WTC11 (cell line): ENCODE data around the gene SOCS7. TPM values are rescaled to one million over a fixed set of nuclear protein-coding genes. Genes with fewer than 3 reads are reported as not detected.

Experiments
- AFF4 ChIP-seq: sonication (generic); formaldehyde crosslinking; IDR thresholded peaks from 2 replicates; pipeline ENCODE4 v1.8.1; 2023; ENCODE audit warnings: mild to moderate bottlenecking, missing genetic modification reagents, borderline replicate concordance
- ATF3 ChIP-seq: sonication (generic); formaldehyde crosslinking; conservative IDR thresholded peaks from 2 replicates; pipeline ENCODE4 v1.8.1; 2022; ENCODE audit warnings: mild to moderate bottlenecking, missing genetic modification reagents
- CDX4 ChIP-seq: fragments of 250-450 bp; sonication (Bioruptor Pico); IDR thresholded peaks from 2 replicates; pipeline ENCODE4 v1.9.0; 2021; ENCODE audit warnings: moderate library complexity, mild to moderate bottlenecking, inconsistent platforms, borderline replicate concordance
- CREM ChIP-seq: sonication (generic); formaldehyde crosslinking; IDR thresholded peaks from 2 replicates; pipeline ENCODE4 v1.8.1; 2022; ENCODE audit warnings: mild to moderate bottlenecking, missing genetic modification reagents, moderate library complexity
- E2F1 ChIP-seq: sonication (generic); formaldehyde crosslinking; IDR thresholded peaks from 2 replicates; pipeline ENCODE4 v1.8.0; 2022; ENCODE audit warnings: mild to moderate bottlenecking, missing genetic modification reagents
- FOXJ3 ChIP-seq: sonication (generic); formaldehyde crosslinking; IDR thresholded peaks from 2 replicates; pipeline ENCODE4 v1.9.0; 2021; ENCODE audit warnings: missing genetic modification reagents, mild to moderate bottlenecking, borderline replicate concordance
- GTF2I ChIP-seq: fragments of 250-450 bp; sonication (Bioruptor Pico); conservative IDR thresholded peaks from 2 replicates; pipeline ENCODE4 v1.4.0; 2021; ENCODE audit warnings: mild to moderate bottlenecking
- IRF2 ChIP-seq: sonication (generic); formaldehyde crosslinking; IDR thresholded peaks from 2 replicates; pipeline ENCODE4 v1.8.0; 2022; ENCODE audit warnings: low read depth, missing genetic modification reagents, borderline replicate concordance
- JAZF1 ChIP-seq: fragments of 250-450 bp; sonication (Bioruptor Pico); IDR thresholded peaks from 2 replicates; pipeline ENCODE4 v1.9.0; 2021; ENCODE audit warnings: moderate library complexity, mild to moderate bottlenecking, inconsistent platforms
- MXD4 ChIP-seq: fragments of 250-450 bp; sonication (Bioruptor Pico); IDR thresholded peaks from 2 replicates; pipeline ENCODE4 v1.8.0; 2021; ENCODE audit warnings: mild to moderate bottlenecking, moderate library complexity, borderline replicate concordance
- NFATC4 ChIP-seq: fragments of 250-450 bp; sonication (Bioruptor Pico); IDR thresholded peaks from 2 replicates; pipeline ENCODE4 v1.9.0; 2021; ENCODE audit warnings: mild to moderate bottlenecking
- NFE2L1 ChIP-seq: sonication (generic); formaldehyde crosslinking; IDR thresholded peaks from 2 replicates; pipeline ENCODE4 v1.8.1; 2023; ENCODE audit warnings: missing genetic modification reagents
- NFYB ChIP-seq: sonication (generic); formaldehyde crosslinking; conservative IDR thresholded peaks from 2 replicates; pipeline ENCODE4 v1.8.0; 2022; ENCODE audit warnings: low read depth, missing genetic modification reagents
- NR2C2 ChIP-seq: sonication (generic); formaldehyde crosslinking; IDR thresholded peaks from 2 replicates; pipeline ENCODE4 v1.8.0; 2022; ENCODE audit warnings: mild to moderate bottlenecking, missing genetic modification reagents
- RELA ChIP-seq: sonication (generic); formaldehyde crosslinking; IDR thresholded peaks from 2 replicates; pipeline ENCODE4 v1.8.1; 2022; ENCODE audit warnings: missing genetic modification reagents, mild to moderate bottlenecking, borderline replicate concordance
- RORB ChIP-seq: fragments of 250-450 bp; sonication (Bioruptor Pico); IDR thresholded peaks from 2 replicates; pipeline ENCODE4 v1.9.0; 2021; ENCODE audit warnings: mild to moderate bottlenecking
- SMAD3 ChIP-seq: sonication (generic); formaldehyde crosslinking; IDR thresholded peaks from 2 replicates; pipeline ENCODE4 v1.8.0; 2022; ENCODE audit warnings: missing genetic modification reagents, mild to moderate bottlenecking, borderline replicate concordance
- TEAD1 ChIP-seq: sonication (generic); formaldehyde crosslinking; IDR thresholded peaks from 2 replicates; pipeline ENCODE4 v1.8.0; 2022; ENCODE audit warnings: mild to moderate bottlenecking, missing genetic modification reagents
- TP53 ChIP-seq: sonication (generic); formaldehyde crosslinking; IDR thresholded peaks from 2 replicates; pipeline ENCODE4 v1.8.1; 2023; ENCODE audit warnings: mild to moderate bottlenecking, missing genetic modification reagents
- ZNF121 ChIP-seq: sonication (generic); formaldehyde crosslinking; IDR thresholded peaks from 2 replicates; pipeline ENCODE4 v1.8.0; 2023; ENCODE audit warnings: missing genetic modification reagents
- ZNF263 ChIP-seq: sonication (generic); formaldehyde crosslinking; IDR thresholded peaks from 2 replicates; pipeline ENCODE4 v1.8.1; 2022; ENCODE audit warnings: low read depth, mild to moderate bottlenecking, moderate library complexity, missing genetic modification reagents
- total RNA-seq: library from RNA; stranded (reverse); gene quantifications from 3 replicates; pipeline ENCODE4 v1.2.3, GENCODE V29; 2021
- TF ChIP-seq, protein P1 (sequence below): fragments of 250-450 bp; sonication (Bioruptor Pico); IDR thresholded peaks from 2 replicates; pipeline ENCODE4 v1.9.0; 2021; ENCODE audit warnings: mild to moderate bottlenecking, borderline replicate concordance
- TF ChIP-seq, protein P2 (sequence below): sonication (generic); formaldehyde crosslinking; IDR thresholded peaks from 2 replicates; pipeline ENCODE4 v1.8.1; 2023; ENCODE audit warnings: mild to moderate bottlenecking, missing genetic modification reagents, moderate library complexity
- TF ChIP-seq, protein P3 (sequence below): fragments of 250-450 bp; sonication (Bioruptor Pico); conservative IDR thresholded peaks from 2 replicates; pipeline ENCODE4 v1.9.0; 2021; ENCODE audit warnings: mild to moderate bottlenecking

The SOCS7 gene
- total RNA-seq, 1 experiment from 2014 or later = 33.6 TPM

DNA sequence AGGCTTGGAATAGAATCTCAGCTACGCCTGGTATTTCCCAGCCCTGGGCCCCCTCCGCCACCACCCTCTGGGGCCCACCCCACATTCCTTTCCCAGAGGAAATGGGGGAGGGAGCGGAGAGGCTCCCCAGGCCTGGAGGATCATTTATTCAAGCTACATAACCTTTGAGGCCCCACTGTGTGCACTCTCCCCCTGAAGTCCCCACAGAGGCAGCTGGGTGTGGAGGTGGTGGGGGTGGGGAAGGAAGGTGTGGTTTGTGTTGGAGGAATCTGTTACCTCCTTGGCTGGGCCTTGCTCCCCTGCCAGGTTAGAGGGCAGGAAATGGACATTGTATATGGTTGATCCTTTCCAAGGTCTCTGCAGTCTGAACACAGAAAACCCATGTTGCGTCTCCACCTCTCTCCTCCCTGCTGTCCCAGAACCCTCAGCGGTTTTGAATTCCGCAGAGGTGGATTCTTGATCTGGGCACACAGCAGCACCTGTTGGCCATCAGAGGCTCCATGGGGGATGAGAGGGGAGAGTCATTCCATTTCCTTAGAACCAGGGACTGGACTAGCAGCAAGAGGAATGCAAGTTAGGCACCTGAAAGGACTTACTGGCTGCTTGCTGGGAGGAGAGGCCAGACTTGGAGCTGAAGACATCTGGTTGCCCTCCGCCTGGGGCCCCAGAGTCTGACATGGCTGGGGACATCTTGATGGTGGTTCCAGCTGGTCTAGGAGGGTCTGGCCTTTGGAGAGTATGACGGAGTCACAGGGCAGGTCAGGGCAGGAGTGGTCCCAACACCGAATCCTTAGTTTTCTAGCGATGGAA, 99.6 kb downstream of the SOCS7 start (continued):
- TF ChIP-seq AFF4 (CRISPR knock-in tag) = no peak
- TF ChIP-seq RELA (CRISPR knock-in tag) = no peak
- 0 out of 2 replicates have a peak, but pooled peaks have one; percentile 13 for TF ChIP-seq SMAD3 (CRISPR knock-in tag)
- no peak for TF ChIP-seq IRF2 (CRISPR knock-in tag)
- peak; percentile 97 for TF ChIP-seq TEAD1 (CRISPR knock-in tag)
- peak; percentile 78; the same call in 1 of the 2 replicates for TF ChIP-seq ZNF263 (CRISPR knock-in tag)
- 0 out of 2 replicates have a peak, but pooled peaks have one; percentile 27 for TF ChIP-seq TP53 (CRISPR knock-in tag)
- peak; percentile 92 for TF ChIP-seq ZNF121
- TF ChIP-seq, protein P1, sequence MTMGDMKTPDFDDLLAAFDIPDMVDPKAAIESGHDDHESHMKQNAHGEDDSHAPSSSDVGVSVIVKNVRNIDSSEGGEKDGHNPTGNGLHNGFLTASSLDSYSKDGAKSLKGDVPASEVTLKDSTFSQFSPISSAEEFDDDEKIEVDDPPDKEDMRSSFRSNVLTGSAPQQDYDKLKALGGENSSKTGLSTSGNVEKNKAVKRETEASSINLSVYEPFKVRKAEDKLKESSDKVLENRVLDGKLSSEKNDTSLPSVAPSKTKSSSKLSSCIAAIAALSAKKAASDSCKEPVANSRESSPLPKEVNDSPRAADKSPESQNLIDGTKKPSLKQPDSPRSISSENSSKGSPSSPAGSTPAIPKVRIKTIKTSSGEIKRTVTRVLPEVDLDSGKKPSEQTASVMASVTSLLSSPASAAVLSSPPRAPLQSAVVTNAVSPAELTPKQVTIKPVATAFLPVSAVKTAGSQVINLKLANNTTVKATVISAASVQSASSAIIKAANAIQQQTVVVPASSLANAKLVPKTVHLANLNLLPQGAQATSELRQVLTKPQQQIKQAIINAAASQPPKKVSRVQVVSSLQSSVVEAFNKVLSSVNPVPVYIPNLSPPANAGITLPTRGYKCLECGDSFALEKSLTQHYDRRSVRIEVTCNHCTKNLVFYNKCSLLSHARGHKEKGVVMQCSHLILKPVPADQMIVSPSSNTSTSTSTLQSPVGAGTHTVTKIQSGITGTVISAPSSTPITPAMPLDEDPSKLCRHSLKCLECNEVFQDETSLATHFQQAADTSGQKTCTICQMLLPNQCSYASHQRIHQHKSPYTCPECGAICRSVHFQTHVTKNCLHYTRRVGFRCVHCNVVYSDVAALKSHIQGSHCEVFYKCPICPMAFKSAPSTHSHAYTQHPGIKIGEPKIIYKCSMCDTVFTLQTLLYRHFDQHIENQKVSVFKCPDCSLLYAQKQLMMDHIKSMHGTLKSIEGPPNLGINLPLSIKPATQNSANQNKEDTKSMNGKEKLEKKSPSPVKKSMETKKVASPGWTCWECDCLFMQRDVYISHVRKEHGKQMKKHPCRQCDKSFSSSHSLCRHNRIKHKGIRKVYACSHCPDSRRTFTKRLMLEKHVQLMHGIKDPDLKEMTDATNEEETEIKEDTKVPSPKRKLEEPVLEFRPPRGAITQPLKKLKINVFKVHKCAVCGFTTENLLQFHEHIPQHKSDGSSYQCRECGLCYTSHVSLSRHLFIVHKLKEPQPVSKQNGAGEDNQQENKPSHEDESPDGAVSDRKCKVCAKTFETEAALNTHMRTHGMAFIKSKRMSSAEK (CRISPR knock-in tag) = no peak
- no peak for TF ChIP-seq CDX4 (CRISPR knock-in tag)
- peak; percentile 97 for TF ChIP-seq GTF2I (CRISPR knock-in tag)
- no peak for TF ChIP-seq RORB (CRISPR knock-in tag)
- no peak for TF ChIP-seq E2F1 (CRISPR knock-in tag)
- peak; percentile 67; the same call in 1 of the 2 replicates for TF ChIP-seq CREM (CRISPR knock-in tag)
- TF ChIP-seq NFE2L1 (CRISPR knock-in tag) = no peak
- TF ChIP-seq, protein P2, sequence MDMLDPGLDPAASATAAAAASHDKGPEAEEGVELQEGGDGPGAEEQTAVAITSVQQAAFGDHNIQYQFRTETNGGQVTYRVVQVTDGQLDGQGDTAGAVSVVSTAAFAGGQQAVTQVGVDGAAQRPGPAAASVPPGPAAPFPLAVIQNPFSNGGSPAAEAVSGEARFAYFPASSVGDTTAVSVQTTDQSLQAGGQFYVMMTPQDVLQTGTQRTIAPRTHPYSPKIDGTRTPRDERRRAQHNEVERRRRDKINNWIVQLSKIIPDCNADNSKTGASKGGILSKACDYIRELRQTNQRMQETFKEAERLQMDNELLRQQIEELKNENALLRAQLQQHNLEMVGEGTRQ (CRISPR knock-in tag) = no peak
- no peak for TF ChIP-seq NFYB
- TF ChIP-seq MXD4 = no peak
- no peak for TF ChIP-seq JAZF1
- TF ChIP-seq NFATC4 = no peak; the same call in 1 of the 2 replicates
- no peak for TF ChIP-seq ATF3 (CRISPR knock-in tag)
- TF ChIP-seq, protein P3, sequence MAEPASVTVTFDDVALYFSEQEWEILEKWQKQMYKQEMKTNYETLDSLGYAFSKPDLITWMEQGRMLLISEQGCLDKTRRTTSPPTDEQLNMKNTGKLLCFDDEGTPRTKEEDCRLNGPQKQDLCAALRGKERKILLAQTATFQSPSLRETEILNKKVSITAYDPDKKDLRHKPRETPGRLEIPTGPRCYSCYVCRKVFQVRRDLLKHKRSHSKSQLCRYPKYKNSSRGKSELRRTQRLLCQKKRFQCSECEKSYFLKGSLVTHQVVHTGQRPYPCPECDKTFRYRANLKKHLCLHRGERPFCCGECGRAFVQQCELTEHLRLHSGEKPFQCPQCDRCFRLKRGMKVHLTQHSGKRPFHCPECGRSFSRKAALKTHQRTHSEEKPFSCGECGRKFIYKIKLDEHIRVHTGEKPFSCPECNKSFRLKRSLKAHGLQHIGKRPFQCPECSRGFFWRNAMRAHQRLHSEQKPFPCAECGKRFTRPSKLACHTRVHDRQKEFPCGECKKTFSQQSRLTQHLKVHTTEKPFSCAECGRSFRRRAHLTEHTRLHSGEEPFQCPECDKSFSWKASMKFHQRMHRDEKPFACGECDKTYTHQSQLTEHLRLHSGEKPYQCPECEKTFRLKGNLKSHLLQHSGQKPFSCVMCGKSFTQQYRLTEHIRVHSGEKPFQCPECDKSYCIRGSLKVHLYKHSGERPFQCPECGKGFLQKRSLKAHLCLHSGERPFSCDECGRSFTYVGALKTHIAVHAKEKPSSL (CRISPR knock-in tag) = no peak
- TF ChIP-seq NR2C2 (CRISPR knock-in tag) = no peak
- TF ChIP-seq FOXJ3 (CRISPR knock-in tag) = no peak
